ENCODE measurements around the gene RGS7.

DNA sequence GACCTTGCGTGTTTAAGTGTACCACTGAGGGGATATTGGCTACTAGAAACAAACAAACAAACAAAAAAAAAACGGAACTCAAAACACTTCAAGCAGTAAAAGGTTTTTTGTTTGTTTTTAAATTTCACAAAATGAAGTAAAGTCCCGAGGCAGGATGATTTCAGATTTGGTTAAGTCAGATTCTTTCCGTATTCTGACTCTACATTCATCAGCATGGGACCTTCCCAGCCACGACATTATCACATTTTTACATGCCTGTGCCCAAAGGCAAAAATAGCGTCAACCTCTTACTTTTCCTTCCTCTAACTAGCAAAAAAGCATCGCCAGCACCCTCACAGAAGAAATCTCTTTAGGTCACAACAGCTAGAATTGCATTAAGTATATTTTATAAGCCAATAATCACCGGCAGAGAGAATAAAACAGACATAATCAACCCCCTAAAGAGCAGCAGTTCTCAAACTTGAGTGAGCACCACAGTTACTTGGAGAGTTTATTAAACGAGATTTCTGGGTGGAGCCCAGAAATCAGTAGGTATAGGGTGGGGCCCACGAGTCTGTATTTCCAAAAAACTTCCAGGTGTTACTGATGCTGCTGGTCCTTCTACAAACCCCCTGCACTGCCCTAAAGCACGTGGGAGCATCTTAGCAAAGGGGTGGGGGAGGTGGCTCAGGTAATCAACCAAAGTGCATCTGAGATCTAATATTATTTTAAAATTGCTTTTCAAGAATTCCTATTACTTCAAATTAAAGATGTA lies 227.6 kb downstream of the RGS7 start:
- no peak for TF ChIP-seq ZFP36 (IDR thresholded peaks at IDR 0.05; ENCODE audit: borderline replicate concordance, partially characterized antibody)
- TF ChIP-seq CBX8 (IDR thresholded peaks at IDR 0.05) = no peak
- no peak for TF ChIP-seq JUN (IDR thresholded peaks at IDR 0.05)
- TF ChIP-seq, protein P1, sequence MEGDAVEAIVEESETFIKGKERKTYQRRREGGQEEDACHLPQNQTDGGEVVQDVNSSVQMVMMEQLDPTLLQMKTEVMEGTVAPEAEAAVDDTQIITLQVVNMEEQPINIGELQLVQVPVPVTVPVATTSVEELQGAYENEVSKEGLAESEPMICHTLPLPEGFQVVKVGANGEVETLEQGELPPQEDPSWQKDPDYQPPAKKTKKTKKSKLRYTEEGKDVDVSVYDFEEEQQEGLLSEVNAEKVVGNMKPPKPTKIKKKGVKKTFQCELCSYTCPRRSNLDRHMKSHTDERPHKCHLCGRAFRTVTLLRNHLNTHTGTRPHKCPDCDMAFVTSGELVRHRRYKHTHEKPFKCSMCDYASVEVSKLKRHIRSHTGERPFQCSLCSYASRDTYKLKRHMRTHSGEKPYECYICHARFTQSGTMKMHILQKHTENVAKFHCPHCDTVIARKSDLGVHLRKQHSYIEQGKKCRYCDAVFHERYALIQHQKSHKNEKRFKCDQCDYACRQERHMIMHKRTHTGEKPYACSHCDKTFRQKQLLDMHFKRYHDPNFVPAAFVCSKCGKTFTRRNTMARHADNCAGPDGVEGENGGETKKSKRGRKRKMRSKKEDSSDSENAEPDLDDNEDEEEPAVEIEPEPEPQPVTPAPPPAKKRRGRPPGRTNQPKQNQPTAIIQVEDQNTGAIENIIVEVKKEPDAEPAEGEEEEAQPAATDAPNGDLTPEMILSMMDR (IDR thresholded peaks at IDR 0.05) = no peak
- no peak for TF ChIP-seq ESRRA (IDR thresholded peaks at IDR 0.05; ENCODE audit: borderline replicate concordance, low read length)
- TF ChIP-seq EP300 (IDR thresholded peaks at IDR 0.05) = no peak
- TF ChIP-seq SMC3 (IDR thresholded peaks at IDR 0.05) = no peak
